Glomerular visceral epithelial cell (primary cell): Measurements from ENCODE around the gene DZANK1.
"Not testable (repeated sequence)": the region's sequence is repeated elsewhere in the genome, so short reads cannot be mapped to it uniquely, and the experiment has no call there.

Source experiments
- DNase-seq: peaks from one replicate; pipeline ENCODE4 v3.0.0-alpha.2; 2016; ENCODE audit errors: extremely low spot score

DZANK1 gene

DNA sequence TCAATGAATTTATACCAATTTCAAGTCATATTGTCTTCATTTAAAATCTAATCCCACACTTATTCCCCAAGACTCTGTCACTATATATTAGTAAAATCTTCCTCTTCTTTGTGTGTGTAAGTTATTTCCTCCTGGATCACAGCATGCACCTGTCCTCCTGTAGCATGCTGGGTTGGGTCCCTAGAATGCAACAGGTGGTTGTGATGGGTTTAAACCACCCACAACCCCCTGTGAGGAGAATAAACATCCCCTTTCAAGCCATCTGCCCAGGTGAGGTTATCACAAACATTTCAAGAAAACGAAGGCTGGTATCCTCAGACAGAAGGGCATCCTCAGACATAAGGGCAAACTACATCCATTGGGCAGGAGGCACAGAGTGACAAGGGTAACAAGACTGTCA, 26.4 kb downstream of the DZANK1 start:
- no peak for DNase-seq

GRCh38 chr20:18436847-18437246, 30.0 kb downstream of the DZANK1 start:
- no peak for DNase-seq

- no peak for DNase-seq
These were observed 35.6 kb downstream of the DZANK1 start for GRCh38 chr20:18431206-18431605.

GRCh38 chr20:18430172-18430826, 36.5 kb downstream of the DZANK1 start:
- no peak for DNase-seq

DNA sequence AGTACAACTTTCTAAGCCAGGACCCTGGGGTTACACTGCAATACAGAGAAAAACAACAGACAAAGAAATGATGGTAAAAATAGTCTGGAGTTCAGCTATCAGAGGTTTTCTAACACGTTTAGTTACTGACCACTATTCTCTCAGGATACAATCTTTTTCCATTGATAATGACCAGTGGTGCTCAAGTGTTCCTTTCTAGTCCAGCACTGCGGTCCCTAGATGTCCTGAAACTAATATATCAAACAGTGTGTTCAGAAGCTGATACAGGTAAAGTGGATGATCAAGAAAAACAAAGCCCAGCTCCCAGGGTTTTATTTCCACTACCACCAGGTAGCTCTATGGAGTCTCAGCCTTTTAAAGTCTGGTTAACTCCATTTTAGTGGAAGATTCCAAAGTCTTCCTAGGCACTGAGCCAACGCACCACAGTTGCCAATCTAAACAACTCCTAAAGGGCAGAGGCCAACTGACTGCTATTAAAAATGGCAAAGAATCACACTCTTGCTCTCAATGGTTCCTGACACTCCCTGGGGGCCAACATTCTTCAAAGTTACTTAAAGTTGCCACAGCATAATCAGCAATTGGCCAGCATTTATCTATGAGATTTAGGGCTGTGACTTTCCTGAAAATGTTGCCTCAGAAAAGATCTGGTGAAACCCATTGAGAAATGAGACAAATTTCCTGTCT, 38.2 kb downstream of the DZANK1 start:
- no peak for DNase-seq

GRCh38 chr20:18427214-18427613, 39.6 kb downstream of the DZANK1 start:
- DNase-seq, result no peak

DNA sequence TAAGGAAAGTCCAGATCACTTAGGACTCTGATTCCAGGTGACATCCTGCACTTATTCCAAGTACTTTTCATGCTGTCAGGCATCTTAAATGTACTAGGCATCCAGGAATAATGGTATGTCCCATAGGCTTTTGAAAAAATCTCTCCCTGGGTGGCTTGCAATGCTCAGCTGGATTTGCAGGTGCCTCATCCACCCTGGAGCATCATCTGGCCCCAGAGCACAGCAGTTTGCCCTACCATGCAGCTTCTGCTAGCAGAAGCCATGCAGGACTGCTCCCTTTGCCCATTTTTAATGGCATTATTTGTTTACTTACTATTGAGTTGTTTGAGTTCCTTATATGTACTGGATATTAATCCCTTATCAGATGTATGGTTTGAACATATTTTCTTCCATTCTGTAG, 45.2 kb downstream of the DZANK1 start:
- DNase-seq, result no peak

DNA sequence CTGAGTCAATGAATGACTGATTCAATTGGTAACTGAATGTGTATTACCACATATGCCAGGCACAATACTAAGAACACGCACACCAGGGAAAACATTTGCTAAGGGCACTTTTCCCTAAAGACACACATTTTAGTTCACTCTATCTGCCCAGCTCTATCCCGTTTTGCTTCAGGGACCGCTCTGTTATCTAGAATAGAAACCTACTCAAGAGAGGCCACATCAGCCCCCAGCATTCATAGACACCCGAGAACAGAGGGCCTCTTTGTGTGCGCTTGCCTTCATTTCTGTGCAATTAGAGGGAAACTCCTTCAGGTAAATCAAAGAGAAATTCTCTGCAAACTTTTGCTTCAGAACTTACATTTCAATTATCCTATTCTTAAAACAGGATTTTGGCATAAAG, 50.3 kb downstream of the DZANK1 start:
- DNase-seq, result no peak

GRCh38 chr20:18414140-18414539, 52.7 kb downstream of the DZANK1 start:
- no peak for DNase-seq

DNA sequence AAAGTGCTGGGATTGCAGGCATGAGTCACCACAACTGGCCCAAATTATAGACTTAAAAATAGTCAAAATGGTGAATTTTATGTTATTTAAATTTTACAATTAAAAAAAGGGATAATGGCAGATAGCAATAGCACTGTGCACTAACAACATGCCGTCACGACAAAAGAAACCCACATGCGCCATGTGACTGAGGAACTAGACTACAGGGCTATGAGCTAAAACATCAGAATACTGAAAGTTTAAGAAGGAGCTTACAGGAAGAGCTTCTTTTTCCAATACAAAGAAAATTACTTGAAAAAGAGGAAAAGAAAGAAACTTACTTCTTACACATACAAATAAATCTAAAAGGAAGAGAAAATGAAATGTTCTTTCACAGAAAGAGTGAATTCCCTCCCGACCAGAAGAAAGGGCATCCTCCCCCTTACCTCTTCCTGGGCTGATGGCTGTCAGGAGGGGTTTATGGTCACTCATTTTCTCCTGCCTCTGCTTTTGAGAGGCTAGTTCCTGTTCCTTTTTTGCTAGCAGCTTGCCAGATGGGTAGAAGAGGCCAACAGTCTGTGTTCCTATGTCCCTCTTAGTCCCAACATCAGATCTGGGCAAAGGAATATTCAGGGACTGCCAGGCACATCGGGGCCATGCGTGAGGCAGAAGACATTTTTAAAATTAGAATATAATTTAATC, 54.5 kb downstream of the DZANK1 start:
- DNase-seq, result no peak

- no peak for DNase-seq
These were observed 61.0 kb downstream of the DZANK1 start for GRCh38 chr20:18405826-18406225.

DNA sequence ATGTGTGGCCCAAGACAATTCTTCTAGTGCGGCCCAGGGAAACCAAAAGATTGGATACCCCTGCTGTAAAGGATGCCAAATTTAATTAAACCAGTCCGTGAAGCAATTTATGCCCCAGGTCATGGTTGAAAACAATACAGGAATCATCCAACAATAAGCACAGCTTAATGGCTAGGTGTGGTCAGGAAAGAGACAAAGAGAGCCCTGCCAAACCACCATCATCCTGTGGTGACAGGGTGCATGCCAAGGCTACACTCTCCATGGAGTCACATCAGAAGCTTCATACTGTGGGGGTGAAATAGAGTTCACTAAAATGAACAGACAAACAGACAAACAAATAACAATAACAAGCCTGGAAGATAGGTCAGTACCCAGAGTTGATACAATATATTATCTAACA, 62.7 kb downstream of the DZANK1 start:
- no peak for DNase-seq

GRCh38 chr20:18403269-18403668, 63.6 kb downstream of the DZANK1 start:
- no peak for DNase-seq

- no peak for DNase-seq
These were observed 65.5 kb downstream of the DZANK1 start for GRCh38 chr20:18401305-18401704.

GRCh38 chr20:18400460-18400859, 66.4 kb downstream of the DZANK1 start:
- DNase-seq, result no peak

DNA sequence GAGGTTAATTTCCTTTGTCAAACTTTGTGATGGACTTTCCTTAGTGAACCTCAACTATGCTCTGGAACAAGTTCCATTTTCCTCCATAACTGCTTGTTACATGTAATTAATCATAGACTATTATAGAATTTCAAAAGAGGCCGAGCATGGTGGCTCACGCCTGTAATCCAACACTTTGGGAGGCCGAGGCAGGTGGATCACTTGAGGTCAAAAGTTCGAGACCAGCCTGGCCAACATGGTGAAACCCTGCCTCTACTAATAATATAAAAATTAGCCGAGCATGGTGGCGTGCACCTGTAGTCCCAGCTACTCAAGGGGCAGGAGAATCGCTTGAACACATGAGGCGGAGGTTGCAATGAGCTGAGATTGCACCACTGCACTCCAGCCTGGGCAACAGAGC, 68.1 kb downstream of the DZANK1 start:
- not testable (repeated sequence) for DNase-seq

GRCh38 chr20:18397030-18397429, 69.8 kb downstream of the DZANK1 start:
- no peak for DNase-seq

- no peak for DNase-seq
These were observed 71.3 kb downstream of the DZANK1 start for GRCh38 chr20:18395544-18395943.

- no peak for DNase-seq
These were observed 72.5 kb downstream of the DZANK1 start for GRCh38 chr20:18394363-18394762.

- no peak for DNase-seq
These were observed 75.1 kb downstream of the DZANK1 start for GRCh38 chr20:18391686-18392085.

GRCh38 chr20:18390201-18390600, 76.6 kb downstream of the DZANK1 start:
- no peak for DNase-seq

GRCh38 chr20:18388860-18389259, 78.0 kb downstream of the DZANK1 start:
- peak; percentile 65 for DNase-seq

DNA sequence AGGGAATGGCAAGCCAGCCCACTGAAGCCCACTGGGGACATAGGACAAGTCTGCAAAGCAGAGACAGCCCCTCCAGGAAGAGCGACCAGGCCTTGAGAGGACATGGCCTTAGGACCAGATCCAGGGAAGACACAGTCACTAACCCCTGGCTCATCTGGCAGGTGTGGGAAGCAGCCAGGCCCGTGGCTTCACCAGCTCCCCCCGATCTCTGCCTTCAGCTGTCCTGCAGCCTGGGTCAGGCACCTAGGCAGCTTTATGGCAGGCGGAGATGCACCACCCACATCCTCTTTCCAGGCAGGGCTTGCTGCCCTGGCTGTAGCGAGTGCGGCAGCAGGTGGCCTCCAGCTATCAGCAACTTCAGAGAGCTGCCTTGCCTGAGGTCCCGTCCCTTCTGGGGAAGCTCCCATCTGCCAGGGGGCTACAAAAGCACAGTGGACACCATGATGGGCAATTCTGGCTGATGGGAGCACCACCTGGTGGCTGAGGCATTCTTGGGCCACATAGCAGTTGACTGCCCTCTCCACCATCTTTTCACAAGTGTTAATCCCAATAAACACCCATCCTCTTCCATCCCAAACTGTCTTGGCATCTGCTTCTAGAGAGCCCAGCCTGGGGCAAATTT, 85.8 kb downstream of the DZANK1 start:
- DNase-seq, result no peak
